Stromal cell of bone marrow (primary cell): Measurements from ENCODE around the gene KRT5.
"Not testable (repeated sequence)": the region's sequence is repeated elsewhere in the genome, so short reads cannot be mapped to it uniquely, and the experiment has no call there.

Source experiments
- DNase-seq: peaks from one replicate; pipeline ENCODE4 v3.0.0-alpha.2; 2012; ENCODE audit warnings: low read depth

The KRT5 gene

DNA sequence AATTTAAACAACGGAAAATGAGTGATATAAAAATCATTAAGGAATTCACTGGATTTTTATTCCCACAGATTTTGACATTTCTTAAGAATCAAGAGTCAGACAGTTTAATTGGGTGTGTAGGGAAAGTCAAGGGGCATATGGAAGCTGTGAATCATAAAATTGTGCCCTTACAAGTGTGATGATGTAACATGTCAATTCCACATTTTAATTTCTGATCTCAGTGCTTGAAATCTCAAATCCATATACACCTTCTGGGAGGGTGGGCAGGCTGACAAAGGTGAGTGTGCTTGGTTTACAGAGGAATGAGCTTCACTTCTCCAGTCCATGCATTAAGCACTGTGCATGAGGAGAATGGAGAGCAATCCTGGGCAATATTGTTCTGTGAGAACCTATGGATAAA, 26.1 kb downstream of the KRT5 start:
- DNase-seq, result no peak

DNA sequence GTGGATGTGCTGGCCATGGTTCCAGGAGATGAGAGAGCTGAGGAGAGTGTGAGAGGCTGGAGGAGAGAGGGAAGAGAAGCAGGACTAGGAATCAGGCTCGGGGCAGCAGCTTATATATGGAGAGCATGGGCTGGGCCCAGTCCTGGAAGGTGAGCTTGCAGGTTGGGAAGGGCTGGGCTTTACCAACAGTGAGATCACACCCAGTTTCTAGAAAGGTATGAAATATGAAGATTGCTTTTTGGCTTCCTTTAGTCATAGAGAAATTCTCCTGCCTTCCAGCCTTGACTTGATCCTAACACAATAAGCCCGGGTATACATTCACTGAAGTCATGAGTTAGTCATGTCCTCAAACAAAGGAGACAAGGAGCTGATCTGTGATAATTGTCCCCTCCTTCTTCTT, 27.0 kb downstream of the KRT5 start, which contains the start of gene KRT6A:
Gene KRT6A, minus strand, starts transcription at position 86 of the 400 bp plus-strand sequence. Its CDS starts 69 bp downstream, at position 17.
- no peak for DNase-seq

DNA sequence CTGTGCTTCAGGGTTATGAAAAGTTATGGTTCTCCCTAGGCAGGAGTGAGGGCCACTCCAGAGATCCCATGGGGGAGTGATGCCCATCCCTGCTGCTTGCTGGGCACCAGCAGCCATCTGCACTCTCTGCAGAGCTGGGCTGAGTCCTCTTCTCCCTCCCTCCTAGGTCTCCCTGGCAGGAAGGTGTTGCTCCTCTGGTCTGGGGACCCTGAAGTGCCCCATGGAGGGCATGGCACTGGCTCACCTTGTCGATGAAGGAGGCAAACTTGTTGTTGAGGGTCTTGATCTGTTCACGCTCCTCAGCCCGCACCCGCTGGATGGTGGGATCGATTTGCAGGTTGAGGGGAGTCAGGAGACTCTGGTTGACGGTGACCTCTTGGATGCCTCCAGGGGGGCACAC, 27.8 kb downstream of the KRT5 start:
- not testable (repeated sequence) for DNase-seq

GRCh38 chr12:52491495-52491894, 28.7 kb downstream of the KRT5 start:
- DNase-seq, result not testable (repeated sequence)

DNA sequence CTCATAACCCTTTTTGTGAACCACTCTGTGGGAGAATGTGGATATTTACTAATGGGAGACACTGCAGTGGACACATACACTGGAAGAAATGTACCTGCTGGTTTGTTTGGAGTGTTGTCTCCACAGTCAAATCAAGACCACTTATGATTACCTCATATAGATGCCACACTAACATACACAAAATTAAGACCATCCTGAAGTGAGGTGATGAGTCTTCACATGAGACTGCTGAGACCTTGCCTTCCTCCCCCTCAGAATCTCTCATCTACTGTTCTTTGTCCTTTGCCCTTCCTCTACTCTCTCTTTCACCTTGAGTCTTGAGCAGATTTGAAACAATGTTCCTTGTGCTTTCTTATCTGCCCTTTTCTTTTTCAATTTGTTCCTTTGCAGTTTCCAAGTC, 31.5 kb downstream of the KRT5 start:
- no peak for DNase-seq

DNA sequence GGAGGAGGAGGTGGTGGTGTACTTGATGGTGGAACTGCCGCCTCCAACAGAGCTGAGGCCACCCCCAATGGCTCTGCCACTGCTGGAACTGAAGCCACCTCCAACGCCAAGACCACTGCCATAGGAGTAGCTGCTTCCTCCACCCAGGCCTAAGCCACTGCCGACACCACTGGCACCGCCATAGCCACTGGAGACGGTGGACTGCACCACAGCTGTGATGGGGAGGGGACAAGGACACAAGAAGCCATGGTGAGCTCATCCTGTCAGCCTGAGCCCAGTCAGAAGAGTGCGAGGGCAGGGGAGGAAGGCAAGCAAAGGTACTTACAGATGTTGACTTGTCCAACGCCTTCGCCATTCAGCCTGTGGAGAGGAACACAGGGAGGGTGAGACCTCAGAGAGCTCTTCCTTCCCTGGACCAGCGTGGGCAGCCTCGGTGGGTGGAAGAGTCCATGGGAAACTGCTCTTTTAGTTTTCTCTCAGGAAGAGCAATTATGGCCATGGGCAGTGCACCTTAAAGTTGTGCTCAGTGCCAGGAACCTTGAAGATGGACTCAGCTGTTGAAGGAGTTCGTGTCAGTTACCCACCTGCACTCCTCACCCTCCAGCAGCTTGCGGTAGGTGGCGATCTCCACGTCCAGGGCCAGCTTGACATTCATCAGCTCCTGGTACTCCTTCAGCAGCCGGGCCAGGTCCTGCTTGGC, 32.3 kb downstream of the KRT5 start:
- not testable (repeated sequence) for DNase-seq

- DNase-seq, result no peak
These were observed 33.0 kb downstream of the KRT5 start for GRCh38 chr12:52487211-52487610.

DNA sequence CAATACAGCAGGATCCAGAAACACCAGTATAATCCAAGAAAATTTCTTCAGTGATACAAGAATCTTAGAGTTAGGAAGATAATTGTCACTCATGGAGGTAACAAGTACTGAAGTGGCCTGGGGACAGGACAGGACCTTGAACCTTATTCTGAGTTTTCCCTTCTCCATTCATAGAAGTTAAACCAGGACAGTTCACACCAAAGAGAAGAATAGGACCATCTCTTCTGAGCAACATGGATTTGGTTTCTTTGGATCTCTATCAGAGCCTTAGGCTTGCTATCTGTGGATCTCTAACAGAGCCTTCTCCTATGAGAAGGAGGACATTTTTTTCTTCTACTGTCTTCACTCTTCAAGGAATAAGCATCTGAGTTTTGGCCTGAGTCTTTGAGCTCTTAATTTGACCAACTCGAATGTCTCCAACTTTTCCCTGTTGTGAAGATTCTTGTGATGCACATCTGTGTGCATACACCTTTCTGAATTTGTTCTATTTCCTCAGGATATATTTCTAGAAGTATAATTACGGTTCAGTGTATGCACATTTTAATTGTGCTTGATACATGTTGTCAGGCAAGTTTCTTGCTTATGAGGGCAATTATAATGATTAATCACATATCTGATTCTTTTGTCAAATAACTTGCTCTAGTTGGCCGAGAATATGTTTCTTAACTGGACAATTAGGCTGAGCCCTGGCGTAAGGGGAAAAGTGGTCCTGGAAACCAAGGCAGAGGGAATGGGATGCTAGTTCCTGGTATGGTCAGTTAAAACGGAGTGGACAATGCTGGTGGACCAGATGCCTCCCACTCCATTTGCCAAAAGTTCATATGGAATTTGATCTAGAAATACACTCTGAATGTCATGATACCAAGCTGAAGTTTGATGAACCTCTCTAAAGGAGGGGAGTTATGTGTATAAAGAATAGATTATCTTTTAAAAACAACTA, 33.8 kb downstream of the KRT5 start:
- no peak for DNase-seq

- no peak for DNase-seq
These were observed 40.1 kb downstream of the KRT5 start for GRCh38 chr12:52480073-52480472.

GRCh38 chr12:52477651-52478050, 42.5 kb downstream of the KRT5 start:
- no peak for DNase-seq

GRCh38 chr12:52474212-52474611, 46.0 kb downstream of the KRT5 start:
- no peak for DNase-seq

DNA sequence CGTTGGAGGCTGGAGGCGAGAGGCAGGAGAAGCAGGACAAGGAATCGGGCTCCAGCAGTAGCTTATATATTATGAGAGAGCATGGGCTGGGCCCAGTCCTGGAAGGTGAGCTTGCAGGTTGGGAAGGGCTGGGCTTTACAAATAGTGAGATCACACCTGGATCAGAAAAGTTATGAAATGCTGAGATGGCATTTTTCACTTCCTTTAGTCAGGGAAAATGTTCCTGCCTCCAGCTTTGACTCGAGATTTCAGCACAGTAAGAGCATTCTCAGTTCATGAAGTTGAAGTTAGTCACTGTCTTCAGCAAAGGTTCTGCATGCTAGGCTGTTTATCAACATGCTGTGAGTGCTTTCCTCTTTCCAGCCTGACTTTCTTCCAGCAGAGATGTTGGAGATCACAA, 46.4 kb downstream of the KRT5 start, which contains the start of gene KRT6C:
Gene KRT6C, minus strand, starts transcription at position 38 of the 400 bp plus-strand sequence. CDS start 68 bp downstream, outside the sequence.
- no peak for DNase-seq

DNA sequence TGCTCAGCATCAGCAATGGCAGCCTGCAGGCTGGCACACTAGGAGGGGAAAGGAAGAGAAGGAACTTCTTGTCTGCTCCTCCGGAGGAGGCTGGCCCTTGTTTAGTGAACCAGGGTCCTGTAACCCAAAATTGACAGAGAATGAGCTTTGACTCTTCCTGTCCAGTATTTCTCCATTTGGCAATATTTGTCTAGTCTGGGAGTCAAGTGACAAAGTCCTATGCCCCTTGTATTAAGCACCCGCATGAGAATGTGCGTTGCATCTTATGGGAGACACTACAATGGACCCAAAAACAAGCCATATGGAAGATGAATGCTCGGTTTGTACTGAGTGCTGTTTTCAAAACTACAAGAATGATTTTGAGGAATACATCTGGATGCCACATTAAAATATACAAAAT, 50.3 kb downstream of the KRT5 start:
- no peak for DNase-seq

- no peak for DNase-seq
These were observed 55.3 kb downstream of the KRT5 start for GRCh38 chr12:52464897-52465296.
